PC-3 (cell line): ENCODE measurements around the gene CCSER1. TPM values are rescaled to one million over a fixed set of nuclear protein-coding genes. Genes with fewer than 3 reads are reported as not detected.

Source experiments
- ATAC-seq: fragments of 200-7000 bp; cut with Tn5 transposase; 2 replicates; pipeline ENCODE4 v1.9.1; 2020; ENCODE audit warnings: mild to moderate bottlenecking, moderate library complexity
- BruUV-seq: library from RNA; stranded (reverse); fragments of 400-500 nt; replicated peaks from 2 replicates; lab custom pipeline; 2021; lab: Mats Ljungman, UMichigan
- CTCF ChIA-PET: fragments of 300-600 bp; sonication (Branson Sonifier 250); formaldehyde crosslinking; loops from one replicate; lab custom pipeline; 2022; ENCODE audit warnings: antibody characterized with exemption; lab: Charles Lee
- POLR2A ChIA-PET: fragments of 300-600 bp; sonication (Branson Sonifier 250); formaldehyde crosslinking; loops from one replicate; lab custom pipeline; 2022; ENCODE audit warnings: antibody characterized with exemption; ENCODE audit not compliant: unreplicated experiment; lab: Charles Lee
- DNase-seq: peaks from one replicate; pipeline ENCODE4 v3.0.0-alpha.2; 2015
- H2AFZ ChIP-seq: fragments of 300-600 bp; sonication (generic); 2 replicates; pipeline ENCODE4 v1.6.0; 2016; ENCODE audit warnings: antibody characterized with exemption, low read length
- H3F3A ChIP-seq: fragments of 300-600 bp; sonication (generic); one replicate; pipeline ENCODE4 v1.6.0; 2017; ENCODE audit warnings: antibody characterized with exemption, low read length, control low read depth, mild to moderate bottlenecking; ENCODE audit not compliant: unreplicated experiment
- H3K27ac ChIP-seq: fragments of 300-600 bp; sonication (generic); 2 replicates; pipeline ENCODE4 v1.5.1; 2016; ENCODE audit warnings: mild to moderate bottlenecking, low read length
- H3K27me3 ChIP-seq: fragments of 300-600 bp; sonication (generic); 2 replicates; pipeline ENCODE4 v1.6.1; 2016; ENCODE audit warnings: low read length, mixed read lengths
- H3K36me3 ChIP-seq: fragments of 300-600 bp; sonication (generic); 2 replicates; pipeline ENCODE4 v1.6.1; 2016; ENCODE audit warnings: low read depth, mixed run types, low read length, mixed read lengths
- H3K4me1 ChIP-seq: fragments of 300-600 bp; sonication (generic); 2 replicates; pipeline ENCODE4 v1.5.1; 2016; ENCODE audit warnings: low read length; ENCODE audit not compliant: insufficient read depth
- H3K4me2 ChIP-seq: fragments of 300-600 bp; sonication (generic); 2 replicates; pipeline ENCODE4 v1.6.0; 2016; ENCODE audit warnings: low read length
- H3K4me3 ChIP-seq: fragments of 300-600 bp; sonication (generic); 2 replicates; pipeline ENCODE4 v1.5.1; 2016; ENCODE audit warnings: mild to moderate bottlenecking, low read length, mixed read lengths
- H3K79me2 ChIP-seq: fragments of 300-600 bp; sonication (generic); 2 replicates; pipeline ENCODE4 v1.6.1; 2017; ENCODE audit warnings: low read length, mixed read lengths
- H3K9ac ChIP-seq: fragments of 300-600 bp; sonication (generic); 2 replicates; pipeline ENCODE4 v1.6.0; 2016; ENCODE audit warnings: mild to moderate bottlenecking, low read length
- H3K9me2 ChIP-seq: fragments of 300-600 bp; sonication (generic); replicated peaks from 2 replicates; pipeline ENCODE4 v1.6.1; 2016; ENCODE audit warnings: mixed run types, low read length, mixed read lengths
- H3K9me3 ChIP-seq: fragments of 300-600 bp; sonication (generic); 2 replicates; pipeline ENCODE4 v1.6.1; 2016; ENCODE audit warnings: low read length, mixed read lengths
- H4K20me1 ChIP-seq: fragments of 300-600 bp; sonication (generic); 2 replicates; pipeline ENCODE4 v1.6.1; 2016; ENCODE audit warnings: low read length, mixed read lengths
- EZH2 ChIP-seq: fragments of 300-600 bp; sonication (generic); IDR thresholded peaks from one replicate; pipeline ENCODE4 v1.6.1; 2017; ENCODE audit warnings: antibody characterized with exemption, mild to moderate bottlenecking, low read length; ENCODE audit not compliant: unreplicated experiment
- EZH2phosphoT487 ChIP-seq: fragments of 300-600 bp; sonication (generic); IDR thresholded peaks from 2 replicates; pipeline ENCODE4 v1.6.1; 2018; ENCODE audit warnings: mild to moderate bottlenecking, antibody characterized with exemption, low read length, borderline replicate concordance
- intact Hi-C: fragments of 100-400 bp; cut with micrococcal nuclease; formaldehyde crosslinking; loops from 2 replicates; pipeline ENCODE4 v1.9.0; 2023
- total RNA-seq: library from RNA; depleted of rRNA; stranded (reverse); fragments of >200 nt; gene quantifications from 2 replicates; pipeline ENCODE4 v1.2.3, GENCODE V29; 2014
- TF ChIP-seq, protein P1 (sequence below): fragments of 300-600 bp; sonication (generic); conservative IDR thresholded peaks from 2 replicates; pipeline ENCODE4 v1.5.1; 2017; ENCODE audit warnings: antibody characterized with exemption, low read depth, mild to moderate bottlenecking, low read length

The CCSER1 gene
- total RNA-seq, 1 experiment from 2014 or later: 6.0 TPM

DNA sequence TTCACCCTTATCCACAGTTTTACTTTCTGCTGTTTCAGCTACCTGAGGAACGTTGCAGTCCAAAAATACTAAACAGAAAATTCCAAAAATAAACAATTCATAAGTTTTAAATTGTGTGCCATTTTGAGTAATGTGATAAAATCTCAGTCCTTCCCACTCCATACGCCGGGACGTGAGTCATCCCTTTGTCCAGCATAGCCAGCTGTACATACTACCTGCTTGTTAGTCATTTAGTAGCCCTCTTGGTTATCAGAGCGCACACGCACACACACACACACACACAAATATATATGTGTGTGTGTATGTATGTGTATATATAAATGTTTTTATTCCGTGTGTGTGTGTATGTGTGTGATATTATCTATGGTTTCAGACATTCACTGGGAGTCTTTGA lies 4.8 kb upstream of the CCSER1 start:
- no peaks in the 10 kb centered on the region for H3K9me2 ChIP-seq
- ATAC-seq (peak; percentile 70), DNase-seq (peak; percentile 91)
- H3K27ac ChIP-seq: no peak overlapping the region
- no peaks in the 10 kb centered on the region for H4K20me1 ChIP-seq
- H2AFZ ChIP-seq: no peak overlapping the region
- H3F3A ChIP-seq: no peaks in the 10 kb centered on the region
- H3K4me3 ChIP-seq: no peak overlapping the region
- CTCF ChIA-PET: no interaction called here
- POLR2A ChIA-PET: interaction anchor here (0.6 kb wide), 1 partner anchor 219 kb away, joined by 4 read pairs; no protein-coding TSS in a partner anchor
- no peaks in the 10 kb centered on the region for H3K36me3 ChIP-seq
- H3K27me3 ChIP-seq: peaks cover 8% of the 10 kb centered on the region; the same call in 1 of the 2 replicates
- intact Hi-C loops: no loop called here
- TF ChIP-seq EZH2phosphoT487 (no peak), EZH2 (no peak)
- TF ChIP-seq, protein P1, sequence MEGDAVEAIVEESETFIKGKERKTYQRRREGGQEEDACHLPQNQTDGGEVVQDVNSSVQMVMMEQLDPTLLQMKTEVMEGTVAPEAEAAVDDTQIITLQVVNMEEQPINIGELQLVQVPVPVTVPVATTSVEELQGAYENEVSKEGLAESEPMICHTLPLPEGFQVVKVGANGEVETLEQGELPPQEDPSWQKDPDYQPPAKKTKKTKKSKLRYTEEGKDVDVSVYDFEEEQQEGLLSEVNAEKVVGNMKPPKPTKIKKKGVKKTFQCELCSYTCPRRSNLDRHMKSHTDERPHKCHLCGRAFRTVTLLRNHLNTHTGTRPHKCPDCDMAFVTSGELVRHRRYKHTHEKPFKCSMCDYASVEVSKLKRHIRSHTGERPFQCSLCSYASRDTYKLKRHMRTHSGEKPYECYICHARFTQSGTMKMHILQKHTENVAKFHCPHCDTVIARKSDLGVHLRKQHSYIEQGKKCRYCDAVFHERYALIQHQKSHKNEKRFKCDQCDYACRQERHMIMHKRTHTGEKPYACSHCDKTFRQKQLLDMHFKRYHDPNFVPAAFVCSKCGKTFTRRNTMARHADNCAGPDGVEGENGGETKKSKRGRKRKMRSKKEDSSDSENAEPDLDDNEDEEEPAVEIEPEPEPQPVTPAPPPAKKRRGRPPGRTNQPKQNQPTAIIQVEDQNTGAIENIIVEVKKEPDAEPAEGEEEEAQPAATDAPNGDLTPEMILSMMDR: no peak
- no TSS peak for BruUV-seq
- no peaks in the 10 kb centered on the region for H3K9me3 ChIP-seq
- H3K4me2 ChIP-seq: peak overlapping the region; percentile 31
- no peak overlapping the region for H3K9ac ChIP-seq
- peaks cover 7% of the 10 kb centered on the region for H3K4me1 ChIP-seq
- H3K79me2 ChIP-seq: no peaks in the 10 kb centered on the region

DNA sequence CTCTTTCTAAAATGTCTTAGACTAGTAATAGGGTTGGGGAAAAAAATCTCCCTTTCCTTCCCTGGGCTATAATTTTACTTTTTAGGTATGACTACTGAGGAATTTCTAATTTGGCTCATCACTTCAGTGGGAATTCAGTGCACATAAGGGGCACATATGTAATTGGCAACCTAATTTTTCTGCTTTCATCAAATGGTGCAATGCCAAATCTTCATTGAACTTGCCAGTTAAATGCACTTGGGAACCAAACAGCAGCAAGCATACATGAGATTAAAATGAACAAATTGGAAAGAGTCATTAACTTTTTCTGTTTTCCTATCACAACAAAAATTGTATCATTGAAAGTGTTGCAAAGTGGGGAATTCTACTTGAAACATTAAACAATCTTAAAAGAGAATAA lies 2.9 kb upstream of the CCSER1 start:
- CTCF ChIA-PET: no interaction called here
- H3F3A ChIP-seq: no peaks in the 10 kb centered on the region
- intact Hi-C loops: no loop called here
- TF ChIP-seq, protein P1: no peak
- no peak for TF ChIP-seq EZH2
- TF ChIP-seq EZH2phosphoT487: no peak
- H3K27me3 ChIP-seq: peaks cover 24% of the 10 kb centered on the region; the same call in 1 of the 2 replicates
- ATAC-seq (no peak), DNase-seq (no peak)
- H3K9ac ChIP-seq: no peak overlapping the region
- no TSS peak for BruUV-seq
- no peak overlapping the region for H3K4me2 ChIP-seq
- H3K9me2 ChIP-seq: no peaks in the 10 kb centered on the region
- H3K79me2 ChIP-seq: no peaks in the 10 kb centered on the region
- H3K36me3 ChIP-seq: no peaks in the 10 kb centered on the region
- POLR2A ChIA-PET: no interaction called here
- no peak overlapping the region for H2AFZ ChIP-seq
- no peaks in the 10 kb centered on the region for H4K20me1 ChIP-seq
- H3K4me1 ChIP-seq: peaks cover 8% of the 10 kb centered on the region
- no peak overlapping the region for H3K27ac ChIP-seq
- no peaks in the 10 kb centered on the region for H3K9me3 ChIP-seq
- no peak overlapping the region for H3K4me3 ChIP-seq

DNA sequence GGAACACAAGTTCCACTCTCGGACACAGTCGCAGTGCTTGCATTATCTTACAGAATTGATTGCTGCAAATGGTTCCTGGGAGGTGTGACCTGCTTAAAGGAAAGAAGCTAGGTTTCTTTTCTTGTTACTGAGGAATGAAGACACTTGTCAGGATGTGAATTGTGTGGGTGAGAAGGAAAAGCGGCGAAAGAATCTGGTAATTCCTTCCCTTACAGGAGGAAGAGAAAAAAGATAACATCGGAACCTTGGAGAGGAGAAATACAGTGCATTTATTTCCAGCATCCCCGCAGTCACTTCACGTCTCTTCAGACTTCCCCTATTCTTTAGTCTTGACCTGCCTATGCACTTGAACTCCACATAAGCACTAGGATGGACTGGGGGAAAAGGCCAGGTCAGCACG lies 389 bp upstream of the CCSER1 start:
- Histone ChIP-seq H3K9me3 (no peaks in the 10 kb centered on the region), H3F3A (no peaks in the 10 kb centered on the region), H4K20me1 (no peaks in the 10 kb centered on the region), H3K9ac (no peak overlapping the region), H3K79me2 (peaks cover 6% of the 10 kb centered on the region), H3K9me2 (no peaks in the 10 kb centered on the region), H3K27ac (no peak overlapping the region), H3K4me3 (peak overlapping the region; percentile 76), H3K27me3 (peaks cover 32% of the 10 kb centered on the region; the same call in 1 of the 2 replicates), H3K4me2 (peak overlapping the region; percentile 95), H3K4me1 (peaks cover 12% of the 10 kb centered on the region), H2AFZ (peak overlapping the region; percentile 84), H3K36me3 (no peaks in the 10 kb centered on the region)
- POLR2A ChIA-PET: no interaction called here
- BruUV-seq: no TSS peak
- TF ChIP-seq, protein P1: no peak
- TF ChIP-seq EZH2phosphoT487 (no peak), EZH2 (no peak)
- DNase-seq: peak; percentile 7
- ATAC-seq: no peak
- CTCF ChIA-PET: no interaction called here
- intact Hi-C loops: loop anchor here (2.0 to 5.0 kb wide), 2 partner anchors 100 to 166 kb away; no protein-coding TSS in a partner anchor
